ENCODE data around the gene C1orf50.

GRCh38 chr1:42743317-42744147 is 23.5 kb upstream of the C1orf50 start:
- TF ChIP-seq CTCF (IDR thresholded peaks at IDR 0.05; ENCODE audit: low read depth, low read length) (no peak), EZH2phosphoT487 (IDR thresholded peaks at IDR 0.05; ENCODE audit: low read depth) (no peak)

Data from OCI-LY3 (cell line).